Colonic mucosa (tissue), 4 donors: Measurements from ENCODE around the gene ANKRD13B. TPM values are rescaled to one million over a fixed set of nuclear protein-coding genes. Genes with fewer than 3 reads are reported as not detected.

Experiments used
- DNase-seq: peaks from one replicate; pipeline ENCODE4 v3.0.0-alpha.2; 2020
- H3K27ac ChIP-seq: fragments of 200-600 bp; one replicate; pipeline ENCODE4 v1.8.0; 2021
- H3K27me3 ChIP-seq: fragments of 200-600 bp; one replicate; pipeline ENCODE4 v1.8.0; 2021
- H3K36me3 ChIP-seq: fragments of 200-600 bp; one replicate; pipeline ENCODE4 v1.8.0; 2021
- H3K4me1 ChIP-seq: fragments of 200-600 bp; one replicate; pipeline ENCODE4 v1.8.0; 2021; ENCODE audit warnings: mild to moderate bottlenecking
- H3K4me3 ChIP-seq: fragments of 200-600 bp; one replicate; pipeline ENCODE4 v1.8.0; 2021
- H3K9ac ChIP-seq, 2 donors: one replicate each; pipeline ENCODE4 v1.7.0; 2013; ENCODE audit warnings: control low read depth in 2 of 2, low read depth in 2 of 2, low read length in 2 of 2
- H3K9me3 ChIP-seq: fragments of 200-600 bp; one replicate; pipeline ENCODE4 v1.8.0; 2021
- CTCF ChIP-seq: fragments of 200-600 bp; IDR thresholded peaks from one replicate; pipeline ENCODE4 v1.8.0; 2022; ENCODE audit warnings: antibody characterized with exemption, mild to moderate bottlenecking
- intact Hi-C: fragments of 100-400 bp; cut with DNase I; formaldehyde crosslinking; loops from one replicate; pipeline ENCODE4 v1.14.1; 2022
- total RNA-seq, 2 donors: library from RNA; stranded (reverse); fragmentation: NEBNext Ultra II Directional in 1 of 2; extraction: Animal tissue kit (Norgen Biotek cat#: 25700) in 1 of 2; gene quantifications; one replicate each; pipeline ENCODE4 v1.2.1, GENCODE V29; 2021
- donor health status: healthy.
- donor health status: DM: no; HTN: no; CAD: no.
- donor health status: DM: no; HTN: no; CAD: no.

ANKRD13B gene
- total RNA-seq, 2 donors from 2014 or later: 3.1 to 10.2 TPM

GRCh38 chr17:29620779-29621500, 28.0 kb downstream of the ANKRD13B start:
- no peak for TF ChIP-seq CTCF
- H3K4me1 ChIP-seq: peaks cover 19% of the 10 kb centered on the region
- intact Hi-C loops: no loop called here

GRCh38 chr17:29621751-29622194, 28.8 kb downstream of the ANKRD13B start:
- no peaks in the 10 kb centered on the region for H3K36me3 ChIP-seq
- peaks cover 15% of the 10 kb centered on the region for H3K4me1 ChIP-seq
- H3K4me3 ChIP-seq: peak overlapping the region; percentile 55
- intact Hi-C loops: no loop called here
- no peak overlapping the region for H3K9ac ChIP-seq
- no peaks in the 10 kb centered on the region for H3K27me3 ChIP-seq
- no peak for TF ChIP-seq CTCF
- H3K27ac ChIP-seq: no peak overlapping the region
- H3K9me3 ChIP-seq: no peaks in the 10 kb centered on the region
- no peak for DNase-seq

More at GRCh38 chr17:29620779-29621500, 28.0 kb downstream of the ANKRD13B start:
- Histone ChIP-seq H3K9me3 (no peaks in the 10 kb centered on the region), H3K4me3 (no peak overlapping the region), H3K27ac (no peak overlapping the region), H3K9ac (no peak overlapping the region), H3K36me3 (no peaks in the 10 kb centered on the region), H3K27me3 (peaks cover 2% of the 10 kb centered on the region)
- no peak for DNase-seq

- H3K9me3 ChIP-seq: no peaks in the 10 kb centered on the region
- intact Hi-C loops: no loop called here
- peak within 1 kb of the TSS; percentile 55 for H3K4me3 ChIP-seq
- peak within 1 kb of the TSS in 1 of 2 donors; percentile 70 for H3K9ac ChIP-seq
- TF ChIP-seq CTCF: no peak
- peaks cover 7% of the 10 kb centered on the region for H3K4me1 ChIP-seq
- H3K36me3 ChIP-seq: no peaks in the 10 kb centered on the region
- no peaks in the 10 kb centered on the region for H3K27me3 ChIP-seq
- H3K27ac ChIP-seq: no peak within 1 kb of the TSS
- DNase-seq: peak; percentile 68
Observed at GRCh38 chr17:29622337-29623282, 29.7 kb downstream of the ANKRD13B start, which contains the start of gene CORO6. Gene CORO6, minus strand, starts transcription at chr17:29622912. Its CDS starts 1,491 bp downstream, at chr17:29621421.

- H3K36me3 ChIP-seq: no peaks in the 10 kb centered on the region
- H3K4me3 ChIP-seq: no peak overlapping the region
- no peaks in the 10 kb centered on the region for H3K9me3 ChIP-seq
- intact Hi-C loops: no loop called here
- no peak for TF ChIP-seq CTCF
- H3K27me3 ChIP-seq: no peaks in the 10 kb centered on the region
- peaks cover 6% of the 10 kb centered on the region for H3K4me1 ChIP-seq
- no peak overlapping the region for H3K9ac ChIP-seq
- no peak for DNase-seq
- H3K27ac ChIP-seq: no peak overlapping the region
Observed at GRCh38 chr17:29623283-29623647, 30.3 kb downstream of the ANKRD13B start.

GRCh38 chr17:29624586-29624985, 31.7 kb downstream of the ANKRD13B start:
- Histone ChIP-seq H3K4me3 (no peak overlapping the region), H3K27me3 (no peaks in the 10 kb centered on the region), H3K9me3 (no peaks in the 10 kb centered on the region), H3K36me3 (no peaks in the 10 kb centered on the region), H3K4me1 (peaks cover 6% of the 10 kb centered on the region), H3K9ac (no peak overlapping the region), H3K27ac (no peak overlapping the region)
- no peak for TF ChIP-seq CTCF
- no peak for DNase-seq
- intact Hi-C loops: no loop called here
